Esophagus muscularis mucosa (tissue), 3 donors: ENCODE measurements around the gene SH3BP5.

Source experiments
- CTCF ChIP-seq, 3 experiments: fragments of 200-600 bp in 2 of 3; fragments of 450-650 bp in 1 of 3; sonication (generic) in 2 of 3; IDR thresholded peaks; one replicate each; pipeline ENCODE4 v1.5.1; 2017 to 2019; ENCODE audit warnings: antibody characterized with exemption in 3 of 3, mild to moderate bottlenecking in 2 of 3, moderate library complexity in 1 of 3
- POLR2A ChIP-seq: fragments of 450-650 bp; IDR thresholded peaks from one replicate; pipeline ENCODE4 v1.6.1; 2017; ENCODE audit warnings: antibody characterized with exemption, moderate library complexity, mild to moderate bottlenecking, low read depth
- POLR2AphosphoS5 ChIP-seq, 2 donors: sonication (generic); formaldehyde crosslinking; IDR thresholded peaks; one replicate each; pipeline ENCODE4 v1.6.1; 2017; ENCODE audit warnings: antibody characterized with exemption in 2 of 2

GRCh38 chr3:15359677-15360397 lies 27.5 kb upstream of the SH3BP5 start:
- TF ChIP-seq CTCF (IDR thresholded peaks at IDR 0.05) (no peak), POLR2AphosphoS5 (IDR thresholded peaks at IDR 0.05) (no peak), POLR2A (no peak)
